ENCODE results near the gene PNPLA7. TPM values are rescaled to one million over a fixed set of nuclear protein-coding genes. Genes with fewer than 3 reads are reported as not detected.

The PNPLA7 gene
- total and polyA plus RNA-seq, 2 of the 4 experiments (the other 2 are of a cell fraction): under 0.01 to 0.89 TPM

DNA sequence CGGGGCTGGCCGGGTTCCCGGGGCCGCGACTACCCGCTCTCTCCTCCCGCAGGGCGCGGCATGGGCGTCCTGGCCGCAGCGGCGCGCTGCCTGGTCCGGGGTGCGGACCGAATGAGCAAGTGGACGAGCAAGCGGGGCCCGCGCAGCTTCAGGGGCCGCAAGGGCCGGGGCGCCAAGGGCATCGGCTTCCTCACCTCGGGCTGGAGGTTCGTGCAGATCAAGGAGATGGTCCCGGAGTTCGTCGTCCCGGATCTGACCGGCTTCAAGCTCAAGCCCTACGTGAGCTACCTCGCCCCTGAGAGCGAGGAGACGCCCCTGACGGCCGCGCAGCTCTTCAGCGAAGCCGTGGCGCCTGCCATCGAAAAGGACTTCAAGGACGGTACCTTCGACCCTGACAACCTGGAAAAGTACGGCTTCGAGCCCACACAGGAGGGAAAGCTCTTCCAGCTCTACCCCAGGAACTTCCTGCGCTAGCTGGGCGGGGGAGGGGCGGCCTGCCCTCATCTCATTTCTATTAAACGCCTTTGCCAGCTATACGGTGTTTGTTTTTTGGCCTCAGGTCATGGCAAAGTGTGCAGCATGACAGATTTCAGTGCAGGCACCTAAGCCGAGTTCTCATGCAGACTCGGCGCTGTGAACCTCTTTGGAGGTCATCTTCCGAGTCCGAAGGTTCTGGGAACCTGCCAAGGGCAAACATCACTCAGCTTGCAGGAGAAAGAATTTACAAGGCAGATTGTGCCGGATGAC lies 2.0 kb upstream of the PNPLA7 start:
- Histone ChIP-seq H4K20me1 (ENCODE audit: insufficient read depth, low read length) (peaks cover 12% of the 10 kb centered on the region; the same call in 1 of the 2 replicates), H3K4me3 (ENCODE audit: insufficient read depth, low read depth, low read length) (peak overlapping the region; percentile 76), H4K5ac (ENCODE audit: low read depth, low read length) (peak overlapping the region; percentile 30; the same call in 1 of the 2 replicates), H3K4me2 (ENCODE audit: low read depth, low read length) (peak overlapping the region; percentile 95), H3K23ac (ENCODE audit: low read depth, low read length) (peak overlapping the region; percentile 10; the same call in 1 of the 2 replicates), H3K4ac (ENCODE audit: low read depth, low read length) (peak overlapping the region; percentile 68), H4K8ac (ENCODE audit: low read depth in 2 of 2, low read length in 2 of 2) (peak overlapping the region; percentile 43 to 77; a peak in 2 of 4 replicates), H3K9ac (ENCODE audit: low read depth, low read length) (peak overlapping the region; percentile 69), H3K36me3 (ENCODE audit: control insufficient read depth, insufficient read depth, low read length) (peaks cover 25% of the 10 kb centered on the region), H3K27ac (ENCODE audit: insufficient read depth, low read length) (peak overlapping the region; percentile 36; the same call in 1 of the 2 replicates), H2BK15ac (ENCODE audit: low read depth, low read length) (no peak overlapping the region), H3K56ac (ENCODE audit: extremely low read depth, insufficient read depth, low read length) (no peak overlapping the region), H2AFZ (replicated peaks; ENCODE audit: low read length, poor library complexity) (peak overlapping the region; percentile 94), H3K9me1 (ENCODE audit: insufficient read depth, low read length) (no peaks in the 10 kb centered on the region), H3K9me3 (ENCODE audit: control insufficient read depth, insufficient read depth, low read length) (no peaks in the 10 kb centered on the region), H3K18ac (ENCODE audit: low read depth, low read length) (no peak overlapping the region), H3K27me3 (ENCODE audit: control insufficient read depth, insufficient read depth, low read length) (no peaks in the 10 kb centered on the region), H2AK5ac (ENCODE audit: low read depth, low read length) (peak overlapping the region; percentile 85), H2BK120ac (ENCODE audit: low read depth, low read length) (no peak overlapping the region), H3K14ac (replicated peaks; ENCODE audit: low read depth, low read length) (no peak overlapping the region; the same call in 1 of the 2 replicates), H4K91ac (ENCODE audit: insufficient read depth, low read depth, low read length) (no peak overlapping the region), H3K4me1 (ENCODE audit: control insufficient read depth, insufficient read depth, low read length) (peaks cover 5% of the 10 kb centered on the region; the same call in 1 of the 2 replicates), H3K79me1 (ENCODE audit: low read depth in 1 of 2, low read length in 2 of 2) (peaks cover 13 to 33% of the 10 kb centered on the region in 2 experiments), H2BK5ac (ENCODE audit: low read depth, low read length, poor library complexity, severe bottlenecking) (peak overlapping the region; percentile 11), H2AK9ac (replicated peaks; ENCODE audit: low read depth, low read length, poor library complexity) (peak overlapping the region; percentile 96), H2BK20ac (ENCODE audit: low read depth, low read length) (no peak overlapping the region)
- intact Hi-C loops (cut with micrococcal nuclease) (no loop called here), dilution Hi-C loops (cut with HindIII; ENCODE audit: low sequenced_read_pairs, unreplicated experiment) (no loop called here), in situ Hi-C loops (cut with MboI; ENCODE audit: low sequenced_read_pairs) (no loop called here)
- WGBS, 2 experiments (ENCODE audit: extremely low coverage in 2 of 2, insufficient read length in 1 of 2): 8% methylated on average over 27 of the region's 58 CpGs; no CpG with 5 or more reads in 1 of the 2 experiments
- DNase-seq (no peak), ATAC-seq (ENCODE audit: low read depth) (peak; percentile 47)
- TSS peak; percentile 100 for BruUV-seq (replicated peaks)
- ChIA-PET CTCF (interaction anchor here (1.2 kb wide), 1 partner anchor 17 kb away, joined by 7 read pairs; no protein-coding TSS in a partner anchor), POLR2A (ENCODE audit: unreplicated experiment) (no interaction called here)
- TF ChIP-seq, protein P1, sequence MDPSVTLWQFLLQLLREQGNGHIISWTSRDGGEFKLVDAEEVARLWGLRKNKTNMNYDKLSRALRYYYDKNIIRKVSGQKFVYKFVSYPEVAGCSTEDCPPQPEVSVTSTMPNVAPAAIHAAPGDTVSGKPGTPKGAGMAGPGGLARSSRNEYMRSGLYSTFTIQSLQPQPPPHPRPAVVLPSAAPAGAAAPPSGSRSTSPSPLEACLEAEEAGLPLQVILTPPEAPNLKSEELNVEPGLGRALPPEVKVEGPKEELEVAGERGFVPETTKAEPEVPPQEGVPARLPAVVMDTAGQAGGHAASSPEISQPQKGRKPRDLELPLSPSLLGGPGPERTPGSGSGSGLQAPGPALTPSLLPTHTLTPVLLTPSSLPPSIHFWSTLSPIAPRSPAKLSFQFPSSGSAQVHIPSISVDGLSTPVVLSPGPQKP (IDR thresholded peaks at IDR 0.05; ENCODE audit: borderline replicate concordance, low read depth, low read length): no peak
- peak; percentile 6; the same call in 1 of the 2 replicates for TF ChIP-seq MAZ (IDR thresholded peaks at IDR 0.05; ENCODE audit: borderline replicate concordance, low read depth, low read length)

All from IMR-90 (cell line).